Lung (tissue), 12 donors: ENCODE results near the gene PRPF40B. TPM values are rescaled to one million over a fixed set of nuclear protein-coding genes. Genes with fewer than 3 reads are reported as not detected.

Experiments
- ATAC-seq: fragments of 200-7000 bp; cut with Tn5 transposase; one replicate; pipeline ENCODE4 v1.9.1; 2020; ENCODE audit warnings: moderate number of reproducible peaks; ENCODE audit not compliant: insufficient read depth, low FRiP score
- DNase-seq, 3 donors: peaks; one replicate each; pipeline ENCODE4 v3.0.0-alpha.2; 2013 to 2017
- H3K27ac ChIP-seq, 2 donors: one replicate each; pipeline ENCODE4 v1.5.1; 2013; ENCODE audit warnings: mild to moderate bottlenecking in 2 of 2, moderate library complexity in 2 of 2, control low read depth in 1 of 2, inconsistent platforms in 1 of 2, low read depth in 1 of 2, low read length in 1 of 2
- H3K27me3 ChIP-seq, 3 donors: one replicate each; pipeline ENCODE4 v1.5.1; 2013; ENCODE audit warnings: low read length in 2 of 3; ENCODE audit not compliant: control insufficient read depth in 3 of 3, insufficient read depth in 3 of 3
- H3K36me3 ChIP-seq, 4 donors: one replicate each; pipeline ENCODE4 v1.5.1; 2013; ENCODE audit warnings: low read length in 4 of 4, mild to moderate bottlenecking in 1 of 4, moderate library complexity in 1 of 4; ENCODE audit not compliant: control insufficient read depth in 4 of 4, insufficient read depth in 4 of 4
- H3K4me1 ChIP-seq, 5 donors: one replicate each; pipeline ENCODE4 v1.5.1; 2013; ENCODE audit warnings: low read length in 5 of 5, mild to moderate bottlenecking in 2 of 5, moderate library complexity in 1 of 5; ENCODE audit not compliant: control insufficient read depth in 5 of 5, insufficient read depth in 5 of 5
- H3K4me3 ChIP-seq: one replicate; pipeline ENCODE4 v1.5.1; 2013; ENCODE audit warnings: mild to moderate bottlenecking, control low read depth, moderate library complexity
- H3K9ac ChIP-seq, 2 donors: one replicate each; pipeline ENCODE4 v1.5.1; 2013; ENCODE audit warnings: low read length in 2 of 2, control low read depth in 1 of 2; ENCODE audit not compliant: insufficient read depth in 1 of 2
- H3K9me3 ChIP-seq, 4 donors: one replicate each; pipeline ENCODE4 v1.5.1; 2013; ENCODE audit warnings: low read length in 3 of 4, mild to moderate bottlenecking in 1 of 4, moderate library complexity in 1 of 4; ENCODE audit not compliant: control insufficient read depth in 4 of 4, insufficient read depth in 3 of 4
- CTCF ChIP-seq: IDR thresholded peaks from 2 replicates; pipeline ENCODE4 v1.5.1; 2012; ENCODE audit warnings: mild to moderate bottlenecking; ENCODE audit errors: control extremely low read depth, extremely low read depth
- WGBS, 2 donors: extraction: QIAGEN DNeasy Blood & Tissue Kit; methylation state at CpG; one replicate each; pipeline ENCODE4 v1.1.7; 2013; 5-methylcytosine and 5-hydroxymethylcytosine counted together
- polyA plus RNA-seq, 2 donors: library from polyadenylated mRNA; stranded (reverse); fragments of 200-250 nt; gene quantifications; one replicate each; pipeline ENCODE4 v1.2.1, GENCODE V29; 2013
- total RNA-seq, 2 donors: library from RNA; depleted of rRNA in 1 of 2; stranded (reverse); fragments of >200 nt in 1 of 2; gene quantifications; one replicate each; pipeline ENCODE4 v1.2.1, GENCODE V29; 2014 to 2021
- donor health status: control.
- donor health status: control.
- donor health status: Bipolar disorder and iron deficiency.
- donor health status: healthy.
- donor health status: DM: yes; HTN: yes; CAD: no.

PRPF40B gene
- total and polyA plus RNA-seq, 4 donors: 10.0 to 20.0 (median 17.1) TPM

GRCh38 chr12:49647827-49648711, 24.7 kb downstream of the PRPF40B start:
- no peaks in the 10 kb centered on the region for H3K27me3 ChIP-seq
- no peak for DNase-seq
- H3K36me3 ChIP-seq: peaks cover 0 to 67% (median 56%) of the 10 kb centered on the region in 4 donors
- H3K9ac ChIP-seq: peak overlapping the region in 1 of 2 donors; percentile 8
- H3K4me3 ChIP-seq: no peak overlapping the region
- H3K9me3 ChIP-seq: no peaks in the 10 kb centered on the region
- peak overlapping the region; percentile 54 to 87 for H3K27ac ChIP-seq
- WGBS, 2 donors: 70 to 79% methylated on average over 14 to 15 of the region's 15 CpGs
- ATAC-seq: no peak
- peaks cover 0 to 33% (median 24%) of the 10 kb centered on the region in 5 donors for H3K4me1 ChIP-seq
- no peak for TF ChIP-seq CTCF

- Histone ChIP-seq H3K4me3 (no peak overlapping the region), H3K27ac (peak overlapping the region in 1 of 2 donors; percentile 87), H3K9me3 (no peaks in the 10 kb centered on the region), H3K4me1 (peaks cover 0 to 33% (median 24%) of the 10 kb centered on the region in 5 donors), H3K36me3 (peaks cover 3 to 69% (median 57%) of the 10 kb centered on the region in 4 donors), H3K27me3 (no peaks in the 10 kb centered on the region), H3K9ac (peak overlapping the region in 1 of 2 donors; percentile 8)
- 54 to 61% methylated on average over 3 of the region's 3 CpGs for WGBS, 2 donors
- no peak for ATAC-seq
- no peak for DNase-seq
- TF ChIP-seq CTCF: no peak
Observed at GRCh38 chr12:49648712-49649003, 25.3 kb downstream of the PRPF40B start.

- DNase-seq (no peak), ATAC-seq (no peak)
- Histone ChIP-seq H3K36me3 (peaks cover 4 to 68% (median 55%) of the 10 kb centered on the region in 4 donors), H3K9ac (no peak overlapping the region), H3K9me3 (no peaks in the 10 kb centered on the region), H3K4me1 (peaks cover 0 to 33% (median 24%) of the 10 kb centered on the region in 5 donors), H3K27ac (peak overlapping the region in 1 of 2 donors; percentile 87), H3K4me3 (no peak overlapping the region), H3K27me3 (no peaks in the 10 kb centered on the region)
- TF ChIP-seq CTCF: no peak
- 94 to 98% methylated on average over 11 of the region's 11 CpGs for WGBS, 2 donors
Observed at GRCh38 chr12:49649445-49649844, 26.1 kb downstream of the PRPF40B start.
